Loucy (cell line): Measurements from ENCODE around the gene EFCAB13.

Experiments used
- EZH2phosphoT487 ChIP-seq: fragments of 200-600 bp; IDR thresholded peaks from 2 replicates; pipeline ENCODE4 v1.6.1; 2018; ENCODE audit warnings: antibody characterized with exemption, mild to moderate bottlenecking, moderate library complexity, borderline replicate concordance
- TF ChIP-seq, protein P1 (sequence below): fragments of 200-600 bp; sonication (generic); conservative IDR thresholded peaks from 2 replicates; pipeline ENCODE4 v1.5.1; 2014; ENCODE audit warnings: mild to moderate bottlenecking, antibody characterized with exemption, low read length

- TF ChIP-seq, protein P1, sequence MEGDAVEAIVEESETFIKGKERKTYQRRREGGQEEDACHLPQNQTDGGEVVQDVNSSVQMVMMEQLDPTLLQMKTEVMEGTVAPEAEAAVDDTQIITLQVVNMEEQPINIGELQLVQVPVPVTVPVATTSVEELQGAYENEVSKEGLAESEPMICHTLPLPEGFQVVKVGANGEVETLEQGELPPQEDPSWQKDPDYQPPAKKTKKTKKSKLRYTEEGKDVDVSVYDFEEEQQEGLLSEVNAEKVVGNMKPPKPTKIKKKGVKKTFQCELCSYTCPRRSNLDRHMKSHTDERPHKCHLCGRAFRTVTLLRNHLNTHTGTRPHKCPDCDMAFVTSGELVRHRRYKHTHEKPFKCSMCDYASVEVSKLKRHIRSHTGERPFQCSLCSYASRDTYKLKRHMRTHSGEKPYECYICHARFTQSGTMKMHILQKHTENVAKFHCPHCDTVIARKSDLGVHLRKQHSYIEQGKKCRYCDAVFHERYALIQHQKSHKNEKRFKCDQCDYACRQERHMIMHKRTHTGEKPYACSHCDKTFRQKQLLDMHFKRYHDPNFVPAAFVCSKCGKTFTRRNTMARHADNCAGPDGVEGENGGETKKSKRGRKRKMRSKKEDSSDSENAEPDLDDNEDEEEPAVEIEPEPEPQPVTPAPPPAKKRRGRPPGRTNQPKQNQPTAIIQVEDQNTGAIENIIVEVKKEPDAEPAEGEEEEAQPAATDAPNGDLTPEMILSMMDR: no peak
- TF ChIP-seq EZH2phosphoT487: no peak
Observed at GRCh38 chr17:47297661-47298400, 25.9 kb upstream of the EFCAB13 start.
